ENCODE measurements around the gene OBP2A. TPM values are rescaled to one million over a fixed set of nuclear protein-coding genes. Genes with fewer than 3 reads are reported as not detected.

The OBP2A gene
- total RNA-seq, 1 experiment from 2014 or later, result not detected

DNA sequence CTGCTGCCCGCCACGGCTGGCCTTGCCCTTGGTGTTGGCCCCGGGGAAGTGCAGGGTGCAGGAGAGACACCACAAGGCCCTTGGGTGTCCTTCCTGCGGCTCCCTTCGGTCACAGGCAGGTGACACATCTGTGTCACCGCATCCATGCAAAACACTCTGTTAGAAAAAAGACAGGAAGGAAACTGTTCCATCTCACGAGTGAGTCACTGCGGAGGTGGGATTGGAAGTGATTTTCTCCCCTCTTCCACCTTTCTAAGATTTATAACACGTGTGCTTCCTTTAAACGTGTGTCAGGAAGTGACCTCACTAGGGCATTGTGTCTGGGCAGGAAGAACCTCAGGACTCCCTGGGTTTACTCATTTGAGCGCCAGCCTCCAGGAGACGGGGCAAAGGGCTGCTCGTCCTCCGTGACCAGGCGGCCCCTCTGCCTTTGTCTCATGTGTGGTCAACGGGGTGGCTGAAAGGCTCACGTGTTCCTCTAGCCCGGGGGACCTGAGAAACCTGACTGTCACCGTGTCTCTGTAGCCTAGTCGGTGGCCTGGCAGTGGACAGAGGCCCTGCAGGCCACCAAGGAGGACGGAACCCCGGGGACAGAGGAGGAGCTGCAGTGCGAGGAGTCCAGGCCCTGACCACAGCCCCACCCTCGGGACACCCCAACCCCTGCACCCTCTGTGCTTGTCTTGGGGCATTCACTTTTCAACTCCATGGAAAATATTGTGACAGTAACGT, 29.6 kb upstream of the OBP2A start:
- Histone ChIP-seq H3K27ac (ENCODE audit: insufficient read length, low read depth, low read length) (no peak overlapping the region), H3K23ac (ENCODE audit: insufficient read length, low read depth, low read length) (no peak overlapping the region), H2BK20ac (ENCODE audit: low read depth, low read length, poor library complexity, severe bottlenecking) (no peak overlapping the region), H2BK5ac (ENCODE audit: insufficient read length, low read length) (no peak overlapping the region), H3K79me2 (ENCODE audit: insufficient read depth, low read length) (no peaks in the 10 kb centered on the region), H3K23me2 (ENCODE audit: insufficient read length, low read depth, low read length, poor library complexity, severe bottlenecking) (no peaks in the 10 kb centered on the region), H3K9ac (ENCODE audit: extremely low read depth, insufficient read length, low read length) (no peak overlapping the region), H3T11ph (ENCODE audit: low read length) (no peak overlapping the region), H2AFZ (ENCODE audit: low read length) (no peak overlapping the region), H2BK15ac (ENCODE audit: low read depth, low read length) (no peak overlapping the region), H4K20me1 (ENCODE audit: control insufficient read depth, insufficient read depth, insufficient read length) (no peaks in the 10 kb centered on the region), H4K5ac (ENCODE audit: insufficient read length, low read depth, low read length) (no peak overlapping the region), H3K56ac (ENCODE audit: insufficient read length, low read depth, low read length) (no peak overlapping the region), H2AK5ac (ENCODE audit: insufficient read length, low read length) (no peak overlapping the region), H2BK12ac (ENCODE audit: insufficient read length, low read depth, low read length) (no peak overlapping the region), H3K18ac (ENCODE audit: insufficient read length, low read depth, low read length) (no peak overlapping the region), H3K27me3 (ENCODE audit: insufficient read depth, low read length) (no peaks in the 10 kb centered on the region), H4K91ac (ENCODE audit: insufficient read length, low read depth, low read length) (no peak overlapping the region), H3K9me3 (ENCODE audit: control insufficient read depth, low read depth, low read length) (no peaks in the 10 kb centered on the region), H3K14ac (ENCODE audit: insufficient read depth, low read length) (no peak overlapping the region), H3K4me2 (ENCODE audit: insufficient read depth, insufficient read length, low read length) (no peak overlapping the region), H2BK120ac (ENCODE audit: low read depth, low read length, poor library complexity, severe bottlenecking) (no peak overlapping the region), H4K8ac (replicated peaks; ENCODE audit: insufficient read length, low read depth, low read length) (no peak overlapping the region), H3K4me1 (ENCODE audit: insufficient read depth, low read length) (0 out of 2 replicates have a peak, but pooled peaks cover 2% of the 10 kb centered on the region), H3K4ac (ENCODE audit: low read depth, low read length) (no peak overlapping the region), H3K79me1 (ENCODE audit: insufficient read depth, low read depth, low read length, poor library complexity, severe bottlenecking) (no peaks in the 10 kb centered on the region)
- Mint-ChIP-seq H3K27me3 (ENCODE audit: low read depth) (peaks cover 2% of the 10 kb centered on the region; the same call in 1 of the 2 replicates), H3K4me1 (peaks cover 3 to 6% of the 10 kb centered on the region in 2 experiments; a peak in 1 of 4 replicates), H3K36me3 (ENCODE audit: insufficient read depth in 1 of 3, low read depth in 3 of 3) (no peaks in the 10 kb centered on the region), H3K27ac (no peak overlapping the region), H3K4me3 (no peak overlapping the region), H3K9me3 (peaks cover 0 to 5% of the 10 kb centered on the region in 2 experiments; a peak in 2 of 5 replicates)
- TF ChIP-seq, protein P1, sequence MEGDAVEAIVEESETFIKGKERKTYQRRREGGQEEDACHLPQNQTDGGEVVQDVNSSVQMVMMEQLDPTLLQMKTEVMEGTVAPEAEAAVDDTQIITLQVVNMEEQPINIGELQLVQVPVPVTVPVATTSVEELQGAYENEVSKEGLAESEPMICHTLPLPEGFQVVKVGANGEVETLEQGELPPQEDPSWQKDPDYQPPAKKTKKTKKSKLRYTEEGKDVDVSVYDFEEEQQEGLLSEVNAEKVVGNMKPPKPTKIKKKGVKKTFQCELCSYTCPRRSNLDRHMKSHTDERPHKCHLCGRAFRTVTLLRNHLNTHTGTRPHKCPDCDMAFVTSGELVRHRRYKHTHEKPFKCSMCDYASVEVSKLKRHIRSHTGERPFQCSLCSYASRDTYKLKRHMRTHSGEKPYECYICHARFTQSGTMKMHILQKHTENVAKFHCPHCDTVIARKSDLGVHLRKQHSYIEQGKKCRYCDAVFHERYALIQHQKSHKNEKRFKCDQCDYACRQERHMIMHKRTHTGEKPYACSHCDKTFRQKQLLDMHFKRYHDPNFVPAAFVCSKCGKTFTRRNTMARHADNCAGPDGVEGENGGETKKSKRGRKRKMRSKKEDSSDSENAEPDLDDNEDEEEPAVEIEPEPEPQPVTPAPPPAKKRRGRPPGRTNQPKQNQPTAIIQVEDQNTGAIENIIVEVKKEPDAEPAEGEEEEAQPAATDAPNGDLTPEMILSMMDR (conservative IDR thresholded peaks at IDR 0.05), result no peak
- DNase-seq, result peak; percentile 15
- no CpG with 5 or more reads among the region's 25 CpGs for WGBS (ENCODE audit: extremely low coverage, insufficient read length, low lambda C conversion rate)
